ENCODE measurements around the gene PPP1R2.
"Not testable (repeated sequence)": the region's sequence is repeated elsewhere in the genome, so short reads cannot be mapped to it uniquely, and the experiment has no call there.

PPP1R2 gene

GRCh38 chr3:195542698-195543499 lies at the start of gene PPP1R2:
Gene PPP1R2 (minus strand): TSS chr3:195543325. CDS start chr3:195543025, 300 bp downstream.
- DNase-seq (ENCODE audit: low read depth in 2 of 2), result peak; percentile 91

- no peak for DNase-seq (ENCODE audit: low read depth in 2 of 2)
Observed at GRCh38 chr3:195591852-195592251, 48.7 kb upstream of the PPP1R2 start.

- no peak for DNase-seq (ENCODE audit: low read depth in 2 of 2)
Observed at GRCh38 chr3:195591220-195591619, 48.1 kb upstream of the PPP1R2 start.

- not testable (repeated sequence) for DNase-seq (ENCODE audit: low read depth in 2 of 2)
Observed at GRCh38 chr3:195590381-195590780, 47.3 kb upstream of the PPP1R2 start.

GRCh38 chr3:195589796-195590195 lies 46.7 kb upstream of the PPP1R2 start:
- not testable (repeated sequence) for DNase-seq (ENCODE audit: low read depth in 2 of 2)

- DNase-seq (ENCODE audit: low read depth in 2 of 2), result no peak
Observed at GRCh38 chr3:195587824-195588223, 44.7 kb upstream of the PPP1R2 start.

GRCh38 chr3:195587406-195587805 lies 44.3 kb upstream of the PPP1R2 start:
- DNase-seq (ENCODE audit: low read depth in 2 of 2), result no peak

- no peak for DNase-seq (ENCODE audit: low read depth in 2 of 2)
Observed at GRCh38 chr3:195584543-195584870, 41.4 kb upstream of the PPP1R2 start.

GRCh38 chr3:195583831-195584542 lies 40.9 kb upstream of the PPP1R2 start, which contains the start of gene APOD:
Gene APOD (minus strand): TSS chr3:195583940. CDS start chr3:195579461, 4,479 bp downstream.
- DNase-seq (ENCODE audit: low read depth in 2 of 2), result no peak

- DNase-seq (ENCODE audit: low read depth in 2 of 2), result no peak
Observed at GRCh38 chr3:195582947-195583346, 39.8 kb upstream of the PPP1R2 start.

GRCh38 chr3:195580744-195581443 lies 37.8 kb upstream of the PPP1R2 start:
- no peak for DNase-seq (ENCODE audit: low read depth in 2 of 2)

- no peak for DNase-seq (ENCODE audit: low read depth in 2 of 2)
Observed at GRCh38 chr3:195579281-195579680, 36.2 kb upstream of the PPP1R2 start.

- no peak for DNase-seq (ENCODE audit: low read depth in 2 of 2)
Observed at GRCh38 chr3:195578565-195578964, 35.4 kb upstream of the PPP1R2 start.

GRCh38 chr3:195577645-195578177 lies 34.6 kb upstream of the PPP1R2 start:
- DNase-seq (ENCODE audit: low read depth in 2 of 2), result no peak

- DNase-seq (ENCODE audit: low read depth in 2 of 2), result no peak
Observed at GRCh38 chr3:195574497-195575304, 31.6 kb upstream of the PPP1R2 start.

GRCh38 chr3:195573611-195574496 lies 30.7 kb upstream of the PPP1R2 start:
- DNase-seq (ENCODE audit: low read depth in 2 of 2), result no peak

- no peak for DNase-seq (ENCODE audit: low read depth in 2 of 2)
Observed at GRCh38 chr3:195571361-195571760, 28.2 kb upstream of the PPP1R2 start.

GRCh38 chr3:195570912-195571311 lies 27.8 kb upstream of the PPP1R2 start:
- DNase-seq (ENCODE audit: low read depth in 2 of 2), result no peak

- no peak for DNase-seq (ENCODE audit: low read depth in 2 of 2)
Observed at GRCh38 chr3:195570344-195570743, 27.2 kb upstream of the PPP1R2 start.

- DNase-seq (ENCODE audit: low read depth in 2 of 2), result no peak
Observed at GRCh38 chr3:195568630-195569029, 25.5 kb upstream of the PPP1R2 start.

Data from activated CD4-positive, alpha-beta T cell treated with anti-CD3 and anti-CD28 coated beads for 24 hours (primary cell).